ENCODE results near the gene RPL27.

RPL27 gene

GRCh38 chr17:43051969-43052368 is 53.8 kb downstream of the RPL27 start:
- no peak for DNase-seq (ENCODE audit: low read depth)

Measured in GM04504 (cell line).